HepG2 (cell line): ENCODE data around the gene SLITRK1. TPM values are rescaled to one million over a fixed set of nuclear protein-coding genes. Genes with fewer than 3 reads are reported as not detected.

Experiments used
- ATAC-seq: fragments of 200-7000 bp; cut with Tn5 transposase; 3 replicates; pipeline ENCODE4 v1.9.1; 2020; ENCODE audit warnings: mild to moderate bottlenecking, moderate library complexity
- BruUV-seq: library from RNA; stranded (reverse); fragments of 400-500 nt; replicated peaks from 2 replicates; lab custom pipeline; 2021; lab: Mats Ljungman, UMichigan
- CTCF ChIA-PET: fragments of 300-600 bp; formaldehyde crosslinking; extraction: SDS; loops from one replicate; lab custom pipeline; 2021; ENCODE audit warnings: low total read pairs, inconsistent platforms, low intra/inter-chr PET ratio; lab: Yijun Ruan, JAX
- POLR2A ChIA-PET: fragments of 350-600 bp; sonication (Branson Sonifier 250); formaldehyde crosslinking; loops from one replicate; lab custom pipeline; 2020; ENCODE audit warnings: antibody characterized with exemption, inconsistent platforms; lab: Yijun Ruan, JAX
- DNase-seq: peaks from one replicate; pipeline ENCODE4 v3.0.0-alpha.2; 2015; ENCODE audit warnings: low spot score
- FAIRE-seq: peaks from 3 replicates; lab custom pipeline; 2011; peaks lifted over from hg19 to GRCh38; lab: Jason Lieb, UNC
- H2AFZ ChIP-seq: one replicate; pipeline ENCODE4 v1.6.1; 2011; ENCODE audit warnings: low read length, inconsistent platforms
- H3K27ac ChIP-seq: fragments of 300-600 bp; 3 replicates; pipeline ENCODE4 v1.8.0; 2011; ENCODE audit warnings: mixed run types, mild to moderate bottlenecking, mixed read lengths, low read length, inconsistent platforms; ENCODE audit not compliant: insufficient read depth; ENCODE audit errors: extremely low read length
- H3K27me3 ChIP-seq, 2 experiments: fragments of 200-600 bp in 1 of 2; 2 replicates in 1 of 2; 3 replicates in 1 of 2; pipeline versions ENCODE4 v1.6.0 to v1.8.0; 2011; ENCODE audit warnings: low read length in 2 of 2, mild to moderate bottlenecking in 2 of 2, moderate library complexity in 2 of 2, inconsistent platforms in 1 of 2; ENCODE audit not compliant: insufficient read depth in 2 of 2, control insufficient read depth in 1 of 2
- H3K36me3 ChIP-seq, 2 experiments: fragments of 200-600 bp in 1 of 2; replicated peaks in 1 of 2; 2 replicates in 1 of 2; 3 replicates in 1 of 2; pipeline versions ENCODE4 v1.5.1 to v1.8.0; 2011; ENCODE audit warnings: low read length in 2 of 2, inconsistent platforms in 1 of 2; ENCODE audit not compliant: insufficient read depth in 2 of 2, control insufficient read depth in 1 of 2
- H3K4me1 ChIP-seq: 2 replicates; pipeline ENCODE4 v1.5.1; 2012; ENCODE audit warnings: low read length, inconsistent platforms; ENCODE audit not compliant: insufficient read depth
- H3K4me2 ChIP-seq: 2 replicates; pipeline ENCODE4 v1.6.0; 2011; ENCODE audit warnings: low read depth, low read length, inconsistent platforms
- H3K4me3 ChIP-seq, 3 experiments: fragments of 200-600 bp in 1 of 3; sonication (generic), shearing (Covaris generic) in 1 of 3; replicated peaks in 1 of 3; 2 replicates each; pipeline ENCODE4 v1.5.1; 2011 to 2016; ENCODE audit warnings: low read length in 3 of 3, inconsistent platforms in 2 of 3, low read depth in 2 of 3, mild to moderate bottlenecking in 2 of 3, control low read depth in 1 of 3, mixed read lengths in 1 of 3; ENCODE audit not compliant: insufficient read depth in 1 of 3
- H3K79me2 ChIP-seq: one replicate; pipeline ENCODE4 v1.6.1; 2011; ENCODE audit warnings: low read length, inconsistent platforms; ENCODE audit not compliant: insufficient read depth
- H3K9ac ChIP-seq: 2 replicates; pipeline ENCODE4 v1.6.0; 2011; ENCODE audit warnings: mild to moderate bottlenecking, low read depth, low read length, inconsistent platforms; ENCODE audit not compliant: insufficient read depth
- H3K9me3 ChIP-seq: 2 replicates; pipeline ENCODE4 v1.5.1; 2012; ENCODE audit warnings: mild to moderate bottlenecking, low read length
- H4K20me1 ChIP-seq: 2 replicates; pipeline ENCODE4 v1.6.0; 2011; ENCODE audit warnings: inconsistent platforms, mild to moderate bottlenecking, low read length, moderate library complexity; ENCODE audit not compliant: insufficient read depth
- FOXO1 ChIP-seq: sonication (generic); formaldehyde crosslinking; IDR thresholded peaks from 2 replicates; pipeline ENCODE4 v1.4.0; 2020; ENCODE audit warnings: missing genetic modification reagents
- MED8 ChIP-seq: sonication (generic); formaldehyde crosslinking; IDR thresholded peaks from 2 replicates; pipeline ENCODE4 v1.8.1; 2023; ENCODE audit warnings: mild to moderate bottlenecking, missing genetic modification reagents; ENCODE audit not compliant: insufficient replicate concordance
- MLX ChIP-seq: IDR thresholded peaks from 2 replicates; pipeline ENCODE4 v1.6.1; 2016
- NR1H2 ChIP-seq: sonication (generic); formaldehyde crosslinking; IDR thresholded peaks from 2 replicates; pipeline ENCODE4 v1.8.1; 2022; ENCODE audit warnings: low read depth, missing genetic modification reagents, borderline replicate concordance
- ZBTB7A ChIP-seq: sonication (generic); formaldehyde crosslinking; IDR thresholded peaks from 2 replicates; pipeline ENCODE4 v1.8.0; 2022; ENCODE audit warnings: mild to moderate bottlenecking, missing genetic modification reagents
- ZMYM4 ChIP-seq: sonication (generic); formaldehyde crosslinking; IDR thresholded peaks from 2 replicates; pipeline ENCODE4 v1.8.1; 2023; ENCODE audit warnings: mild to moderate bottlenecking, missing genetic modification reagents
- ZNF136 ChIP-seq: sonication (generic); formaldehyde crosslinking; IDR thresholded peaks from 2 replicates; pipeline ENCODE4 v1.8.1; 2022; ENCODE audit warnings: low read depth, mild to moderate bottlenecking, moderate library complexity, missing genetic modification reagents
- ZNF256 ChIP-seq: sonication (generic); formaldehyde crosslinking; conservative IDR thresholded peaks from 2 replicates; pipeline ENCODE4 v1.4.0; 2020; ENCODE audit warnings: missing genetic modification reagents
- ZNF382 ChIP-seq: sonication (generic); formaldehyde crosslinking; IDR thresholded peaks from 2 replicates; pipeline ENCODE4 v1.5.0; 2020; ENCODE audit warnings: missing genetic modification reagents, mild to moderate bottlenecking, borderline replicate concordance
- ZNF562 ChIP-seq: sonication (generic); formaldehyde crosslinking; IDR thresholded peaks from 2 replicates; pipeline ENCODE4 v1.8.0; 2022; ENCODE audit warnings: missing genetic modification reagents, borderline replicate concordance
- ZNF614 ChIP-seq: IDR thresholded peaks from 2 replicates; pipeline ENCODE4 v1.6.1; 2018; ENCODE audit warnings: missing biosample characterization, missing genetic modification reagents, inconsistent platforms, borderline replicate concordance
- ZSCAN5A ChIP-seq: sonication (generic); formaldehyde crosslinking; IDR thresholded peaks from 2 replicates; pipeline ENCODE4 v1.8.0; 2022; ENCODE audit warnings: mild to moderate bottlenecking, missing genetic modification reagents, borderline replicate concordance
- WGBS: methylation state at CpG from one replicate; pipeline ENCODE4 v1.1.6; 2017; ENCODE audit warnings: low lambda C conversion rate; 5-methylcytosine and 5-hydroxymethylcytosine counted together
- in situ Hi-C: cut with HindIII; loops from 2 replicates; pipeline ENCODE4 v1.10.0; 2017; ENCODE audit warnings: low pct_unique_long_range_greater_than_20kb; ENCODE audit not compliant: extremely low pct_ligation_motif_present
- intact Hi-C: fragments of 100-400 bp; cut with micrococcal nuclease; formaldehyde crosslinking; loops from one replicate; pipeline ENCODE4 v1.10.0; 2022; ENCODE audit not compliant: unreplicated experiment
- polyA plus RNA-seq, 8 experiments: library from polyadenylated mRNA; depleted of rRNA in 3 of 8; stranded (reverse) in 7 of 8; unstranded in 1 of 8; fragments of >200 nt; fragmentation: Illumina TruSeq in 4 of 8; extraction: Trizol in 4 of 8; gene quantifications; 2 replicates each; pipeline versions ENCODE4 v1.2.1 to v1.2.3, GENCODE V29; 2011 to 2016; ENCODE audit warnings: low read depth in 4 of 8, missing spikeins in 1 of 8, mixed read lengths in 1 of 8; ENCODE audit not compliant: insufficient read depth in 1 of 8
- total RNA-seq, 5 experiments: library from RNA; depleted of rRNA; stranded (reverse); fragments of >200 nt; fragmentation: Illumina TruSeq; extraction: Trizol; gene quantifications; 2 replicates each; pipeline ENCODE4 v1.2.3, GENCODE V29; 2016; ENCODE audit warnings: low read depth in 1 of 5

SLITRK1 gene
- total and polyA plus RNA-seq, 2 of the 13 experiments (the other 11 are each of a cell fraction or from before 2014, with no cell fraction given) = not detected

- WGBS = under 1% methylated on average over 5 of the region's 5 CpGs
- no peak for ATAC-seq
- CTCF ChIA-PET = no interaction called here
- no TSS peak for BruUV-seq
- intact Hi-C loops (no loop called here), in situ Hi-C loops (no loop called here)
- Histone ChIP-seq H3K4me2 (no peak overlapping the region), H3K79me2 (no peaks in the 10 kb centered on the region), H3K4me1 (no peaks in the 10 kb centered on the region), H3K27ac (no peak overlapping the region), H3K9me3 (peaks cover 5% of the 10 kb centered on the region), H3K27me3 (no peaks in the 10 kb centered on the region), H4K20me1 (no peaks in the 10 kb centered on the region), H3K4me3 (no peak overlapping the region), H3K36me3 (no peaks in the 10 kb centered on the region), H2AFZ (no peak overlapping the region), H3K9ac (no peak overlapping the region)
- TF ChIP-seq ZSCAN5A (CRISPR knock-in tag) (no peak), ZMYM4 (CRISPR knock-in tag) (no peak), ZNF614 (no peak), ZNF256 (CRISPR knock-in tag) (no peak), ZNF562 (no peak), FOXO1 (no peak), NR1H2 (CRISPR knock-in tag) (no peak), MED8 (no peak), ZBTB7A (CRISPR knock-in tag) (no peak), ZNF136 (CRISPR knock-in tag) (no peak), ZNF382 (no peak), MLX (CRISPR knock-in tag) (no peak)
- POLR2A ChIA-PET = no interaction called here
- DNase-seq = no peak
- no peak for FAIRE-seq
Measured at GRCh38 chr13:83865161-83866137, 16.8 kb downstream of the SLITRK1 start.
